GM12878 (cell line): Measurements from ENCODE around the gene P3H3. TPM values are rescaled to one million over a fixed set of nuclear protein-coding genes. Genes with fewer than 3 reads are reported as not detected.

Source experiments
- ATAC-seq: fragments of 200-7000 bp; cut with Tn5 transposase; 3 replicates; pipeline ENCODE4 v1.9.1; 2020; ENCODE audit warnings: mild to moderate bottlenecking, moderate library complexity
- BruUV-seq: library from RNA; stranded (reverse); fragments of 400-500 nt; replicated peaks from 2 replicates; lab custom pipeline; 2021; lab: Mats Ljungman, UMichigan
- CTCF ChIA-PET: fragments of 300-600 bp; sonication (Branson Sonifier 250); formaldehyde crosslinking; extraction: SDS; loops from one replicate; lab custom pipeline; 2021; ENCODE audit warnings: inconsistent platforms; lab: Yijun Ruan, JAX
- POLR2A ChIA-PET: fragments of 350-600 bp; formaldehyde crosslinking; extraction: SDS; loops from one replicate; lab custom pipeline; 2021; ENCODE audit warnings: inconsistent platforms; lab: Charles Lee
- RAD21 ChIA-PET: fragments of 300-600 bp; sonication (Branson Sonifier 250); formaldehyde crosslinking; loops from one replicate; lab custom pipeline; 2023; ENCODE audit warnings: antibody characterized with exemption; ENCODE audit not compliant: unreplicated experiment; lab: Charles Lee
- SMC1A ChIA-PET: fragments of 300-600 bp; sonication (Branson Sonifier 250); formaldehyde crosslinking; loops from one replicate; lab custom pipeline; 2023; ENCODE audit not compliant: unreplicated experiment, uncharacterized antibody; lab: Charles Lee
- DNase-seq: peaks from one replicate; pipeline ENCODE4 v3.0.0-alpha.2; 2011; ENCODE audit warnings: low read depth, low spot score
- FAIRE-seq: peaks from 3 replicates; lab custom pipeline; 2011; peaks lifted over from hg19 to GRCh38; lab: Jason Lieb, UNC
- H2AFZ ChIP-seq: 2 replicates; pipeline ENCODE4 v1.6.0; 2011; ENCODE audit warnings: low read depth, low read length, control low read depth; ENCODE audit not compliant: control insufficient read depth
- H3K27ac ChIP-seq: 2 replicates; pipeline ENCODE4 v1.5.1; 2011; ENCODE audit warnings: control low read depth; ENCODE audit not compliant: control insufficient read depth, insufficient read depth
- H3K27me3 ChIP-seq, 2 experiments: replicated peaks in 1 of 2; 2 replicates each; pipeline versions ENCODE4 v1.6.0 to v1.6.1; 2011; ENCODE audit warnings: low read length in 1 of 2; ENCODE audit not compliant: control insufficient read depth in 2 of 2, insufficient read depth in 2 of 2
- H3K36me3 ChIP-seq, 2 experiments: 2 replicates each; pipeline ENCODE4 v1.5.1; 2011; ENCODE audit warnings: low read length in 1 of 2; ENCODE audit not compliant: control insufficient read depth in 2 of 2, insufficient read depth in 2 of 2
- H3K4me1 ChIP-seq: 2 replicates; pipeline ENCODE4 v1.6.1; 2011; ENCODE audit warnings: mild to moderate bottlenecking, low read length, moderate library complexity, mixed read lengths; ENCODE audit not compliant: control insufficient read depth, insufficient read depth
- H3K4me2 ChIP-seq: 2 replicates; pipeline ENCODE4 v1.6.0; 2011; ENCODE audit warnings: control low read depth; ENCODE audit not compliant: control insufficient read depth, insufficient read depth
- H3K4me3 ChIP-seq: fragments of 200-600 bp; sonication (generic); 2 replicates; pipeline ENCODE4 v1.5.1; 2016
- H3K79me2 ChIP-seq: 2 replicates; pipeline ENCODE4 v1.6.0; 2011; ENCODE audit warnings: low read length; ENCODE audit not compliant: control insufficient read depth, insufficient read depth
- H3K9ac ChIP-seq: 2 replicates; pipeline ENCODE4 v1.8.0; 2011; ENCODE audit warnings: low read length, control low read depth, mixed read lengths; ENCODE audit not compliant: control insufficient read depth, insufficient read depth
- H3K9me3 ChIP-seq: replicated peaks from 3 replicates; pipeline ENCODE4 v1.5.1; 2011; ENCODE audit warnings: mild to moderate bottlenecking, low read length; ENCODE audit not compliant: control insufficient read depth, insufficient read depth
- H4K20me1 ChIP-seq: 2 replicates; pipeline ENCODE4 v1.6.0; 2011; ENCODE audit not compliant: control insufficient read depth, insufficient read depth
- BACH1 ChIP-seq: fragments of 450-650 bp; IDR thresholded peaks from 2 replicates; pipeline ENCODE4 v1.6.1; 2017; ENCODE audit warnings: mild to moderate bottlenecking, borderline replicate concordance
- CHD4 ChIP-seq: fragments of 200-600 bp; sonication (generic); IDR thresholded peaks from 2 replicates; pipeline ENCODE4 v1.6.1; 2016; ENCODE audit warnings: mild to moderate bottlenecking
- IRF4 ChIP-seq: IDR thresholded peaks from 2 replicates; pipeline ENCODE4 v1.6.1; 2011; ENCODE audit warnings: low read depth, low read length
- JUNB ChIP-seq: IDR thresholded peaks from 2 replicates; pipeline ENCODE4 v1.6.1; 2016; ENCODE audit warnings: antibody characterized with exemption, mild to moderate bottlenecking
- MEF2A ChIP-seq: IDR thresholded peaks from 2 replicates; pipeline ENCODE4 v1.6.1; 2011; ENCODE audit warnings: low read depth, mild to moderate bottlenecking, low read length, moderate library complexity; ENCODE audit not compliant: insufficient read depth
- MYB ChIP-seq: fragments of 150-350 bp; IDR thresholded peaks from 2 replicates; pipeline ENCODE4 v1.6.1; 2014; ENCODE audit warnings: mild to moderate bottlenecking, low read depth, low read length, borderline replicate concordance
- NFYB ChIP-seq: IDR thresholded peaks from 2 replicates; pipeline ENCODE4 v1.6.1; 2011; ENCODE audit warnings: low read depth, mild to moderate bottlenecking, low read length, improper control_type of control experiment, moderate library complexity; ENCODE audit not compliant: insufficient read depth
- TCF12 ChIP-seq: IDR thresholded peaks from 2 replicates; pipeline ENCODE4 v1.6.1; 2011; ENCODE audit warnings: low read depth, mild to moderate bottlenecking, low read length
- TCF3 ChIP-seq: IDR thresholded peaks from 2 replicates; pipeline ENCODE4 v1.6.1; 2012; ENCODE audit warnings: low read depth, mild to moderate bottlenecking, low read length, borderline replicate concordance; ENCODE audit not compliant: insufficient read depth
- YBX1 ChIP-seq: fragments of 450-650 bp; IDR thresholded peaks from 2 replicates; pipeline ENCODE4 v1.6.1; 2016; ENCODE audit warnings: antibody characterized with exemption
- YY1 ChIP-seq: IDR thresholded peaks from 2 replicates; pipeline ENCODE4 v1.6.1; 2011; ENCODE audit warnings: low read depth, mild to moderate bottlenecking, low read length
- ZNF384 ChIP-seq: IDR thresholded peaks from 2 replicates; pipeline ENCODE4 v1.6.1; 2012; ENCODE audit warnings: low read depth, mild to moderate bottlenecking, low read length, improper control_type of control experiment, borderline replicate concordance
- ZNF622 ChIP-seq: fragments of 450-650 bp; IDR thresholded peaks from 2 replicates; pipeline ENCODE4 v1.6.1; 2017; ENCODE audit warnings: mild to moderate bottlenecking, inconsistent platforms
- WGBS: methylation state at CpG from one replicate; pipeline ENCODE4 v1.1.6; 2016; ENCODE audit warnings: low lambda C conversion rate; ENCODE audit not compliant: insufficient replicate concordance, insufficient coverage; ENCODE audit errors: missing lambda C conversion rate; 5-methylcytosine and 5-hydroxymethylcytosine counted together
- in situ Hi-C: fragments of 300-500 bp; cut with MboI; formaldehyde crosslinking; loops from 9 replicates; pipeline ENCODE4 v1.14.3; 2018; ENCODE audit warnings: mixed read lengths
- intact Hi-C: fragments of 100-400 bp; cut with micrococcal nuclease; formaldehyde crosslinking; loops from one replicate; pipeline ENCODE4 v1.14.2; 2022; ENCODE audit not compliant: unreplicated experiment
- polyA plus RNA-seq, 11 experiments: library from polyadenylated mRNA; depleted of rRNA in 4 of 11; unstranded in 6 of 11; stranded (reverse) in 5 of 11; fragments of >200 nt; fragmentation: Nextera tagmentation in 4 of 11; fragmentation: Illumina TruSeq in 1 of 11; extraction: Ambion mirVana in 4 of 11; extraction: Trizol in 1 of 11; gene quantifications; 1 replicate in 1 of 11; 2 replicates in 10 of 11; pipeline versions ENCODE4 v1.2.1 to v1.2.3, GENCODE V29; 2011 to 2016; ENCODE audit warnings: inconsistent platforms in 2 of 11, missing spikeins in 2 of 11, low read depth in 1 of 11
- total RNA-seq, 4 experiments: library from RNA; depleted of rRNA in 3 of 4; stranded (reverse); fragments of >200 nt in 3 of 4; fragmentation: Illumina TruSeq in 1 of 4; extraction: Trizol in 1 of 4; gene quantifications; 2 replicates each; pipeline versions ENCODE4 v1.2.1 to v1.2.3, GENCODE V29; 2013 to 2021
- TF ChIP-seq, protein P1 (sequence below): fragments of 450-650 bp; conservative IDR thresholded peaks from 2 replicates; pipeline ENCODE4 v1.6.1; 2017; ENCODE audit warnings: mild to moderate bottlenecking, moderate library complexity
- TF ChIP-seq, protein P2 (sequence below): IDR thresholded peaks from 2 replicates; pipeline ENCODE4 v1.6.1; 2012; ENCODE audit warnings: low read depth, low read length, improper control_type of control experiment

The P3H3 gene
- total and polyA plus RNA-seq, 10 of the 15 experiments (the other 5 are each of a cell fraction or from before 2014, with no cell fraction given), result 0.03 to 0.21 (median 0.05) TPM; not detected in 7

DNA sequence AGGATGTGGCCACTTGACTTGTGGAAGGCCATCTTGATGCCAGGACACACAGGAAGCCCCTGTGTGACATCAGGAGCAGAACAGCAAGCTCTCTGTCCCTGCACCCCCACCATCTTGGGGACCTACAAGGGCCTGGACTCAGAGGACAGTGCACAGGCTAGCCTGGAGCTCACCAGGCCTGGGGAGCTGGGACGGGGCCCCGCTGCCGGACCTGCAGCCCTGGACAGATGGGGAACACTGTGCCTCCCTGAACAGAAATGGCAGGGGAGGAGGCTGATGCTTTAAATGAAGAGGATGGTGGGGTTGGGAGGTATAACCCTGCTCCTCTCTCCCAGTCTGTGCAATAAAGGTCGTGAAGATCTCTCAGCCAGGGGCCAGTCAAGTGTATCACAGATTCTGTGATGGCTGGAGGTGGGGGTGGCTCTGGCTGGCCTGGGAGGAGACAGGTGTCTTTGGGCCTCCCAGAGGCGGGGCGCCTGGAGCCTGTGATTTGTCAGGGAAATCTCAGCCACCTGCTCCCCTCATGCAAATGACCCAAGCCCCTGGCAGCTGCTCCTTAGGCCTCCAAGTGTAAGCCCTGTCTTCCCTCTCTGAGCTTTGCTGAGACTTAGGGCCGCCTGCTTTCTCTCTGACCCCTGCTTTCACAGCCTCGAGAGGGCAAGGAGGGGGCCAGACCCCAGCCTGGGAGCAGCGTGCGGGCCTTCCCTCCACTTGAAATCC lies 11.4 kb downstream of the P3H3 start:
- 23% methylated on average over 10 of the region's 10 CpGs for WGBS
- SMC1A ChIA-PET, result interaction anchor here (1.0 to 5.1 kb wide), 4 partner anchors 11 to 86 kb away, joined by 3 to 22 read pairs (median 4); partner anchors contain the start of genes CDCA3, MLF2 and USP5
- peak; percentile 82 for ATAC-seq

More for the DNA sequence above, 11.4 kb downstream of the P3H3 start:
- DNase-seq, result no peak
- Histone ChIP-seq H3K79me2 (no peaks in the 10 kb centered on the region), H4K20me1 (no peaks in the 10 kb centered on the region), H3K4me1 (peaks cover 10% of the 10 kb centered on the region), H3K9ac (peak overlapping the region; percentile 34; the same call in 1 of the 2 replicates), H3K4me2 (peak overlapping the region; percentile 65), H3K27ac (no peak overlapping the region; the same call in 1 of the 2 replicates)
- RAD21 ChIA-PET, result interaction anchor here (0.9 to 2.3 kb wide), 4 partner anchors 9 to 86 kb away, joined by 3 to 12 read pairs (median 7); partner anchors contain the start of genes CDCA3 and MLF2
- TF ChIP-seq IRF4 (no peak), ZNF384 (no peak), BACH1 (no peak), ZNF622 (no peak), YBX1 (no peak), TCF12 (0 out of 2 replicates have a peak, but pooled peaks have one; percentile 52), TCF3 (0 out of 2 replicates have a peak, but pooled peaks have one; percentile 56), YY1 (0 out of 2 replicates have a peak, but pooled peaks have one; percentile 15), MYB (no peak), JUNB (no peak), MEF2A (no peak), NFYB (peak; percentile 29; the same call in 1 of the 2 replicates), CHD4 (no peak)
- TF ChIP-seq, protein P1, sequence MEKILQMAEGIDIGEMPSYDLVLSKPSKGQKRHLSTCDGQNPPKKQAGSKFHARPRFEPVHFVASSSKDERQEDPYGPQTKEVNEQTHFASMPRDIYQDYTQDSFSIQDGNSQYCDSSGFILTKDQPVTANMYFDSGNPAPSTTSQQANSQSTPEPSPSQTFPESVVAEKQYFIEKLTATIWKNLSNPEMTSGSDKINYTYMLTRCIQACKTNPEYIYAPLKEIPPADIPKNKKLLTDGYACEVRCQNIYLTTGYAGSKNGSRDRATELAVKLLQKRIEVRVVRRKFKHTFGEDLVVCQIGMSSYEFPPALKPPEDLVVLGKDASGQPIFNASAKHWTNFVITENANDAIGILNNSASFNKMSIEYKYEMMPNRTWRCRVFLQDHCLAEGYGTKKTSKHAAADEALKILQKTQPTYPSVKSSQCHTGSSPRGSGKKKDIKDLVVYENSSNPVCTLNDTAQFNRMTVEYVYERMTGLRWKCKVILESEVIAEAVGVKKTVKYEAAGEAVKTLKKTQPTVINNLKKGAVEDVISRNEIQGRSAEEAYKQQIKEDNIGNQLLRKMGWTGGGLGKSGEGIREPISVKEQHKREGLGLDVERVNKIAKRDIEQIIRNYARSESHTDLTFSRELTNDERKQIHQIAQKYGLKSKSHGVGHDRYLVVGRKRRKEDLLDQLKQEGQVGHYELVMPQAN, result no peak
- TF ChIP-seq, protein P2, sequence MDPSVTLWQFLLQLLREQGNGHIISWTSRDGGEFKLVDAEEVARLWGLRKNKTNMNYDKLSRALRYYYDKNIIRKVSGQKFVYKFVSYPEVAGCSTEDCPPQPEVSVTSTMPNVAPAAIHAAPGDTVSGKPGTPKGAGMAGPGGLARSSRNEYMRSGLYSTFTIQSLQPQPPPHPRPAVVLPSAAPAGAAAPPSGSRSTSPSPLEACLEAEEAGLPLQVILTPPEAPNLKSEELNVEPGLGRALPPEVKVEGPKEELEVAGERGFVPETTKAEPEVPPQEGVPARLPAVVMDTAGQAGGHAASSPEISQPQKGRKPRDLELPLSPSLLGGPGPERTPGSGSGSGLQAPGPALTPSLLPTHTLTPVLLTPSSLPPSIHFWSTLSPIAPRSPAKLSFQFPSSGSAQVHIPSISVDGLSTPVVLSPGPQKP, result no peak
- TF ChIP-seq, all 136 proteins: peak for 4
- BruUV-seq, result no TSS peak
- Histone ChIP-seq H3K9me3 (no peaks in the 10 kb centered on the region), H3K4me3 (no peak overlapping the region), H3K27me3 (no peaks in the 10 kb centered on the region), H3K36me3 (no peaks in the 10 kb centered on the region), H2AFZ (peak overlapping the region; percentile 40)
- in situ Hi-C loops (no loop called here), intact Hi-C loops (no loop called here)
- CTCF ChIA-PET, result interaction anchor here (0.6 to 1.8 kb wide), 10 partner anchors 9 to 286 kb away, joined by 3 to 6 read pairs (median 4); partner anchors contain the start of genes MLF2 and SPSB2
- peak; percentile 85 for FAIRE-seq
- POLR2A ChIA-PET, result interaction anchor here (0.8 to 1.6 kb wide), 6 partner anchors 9 to 33 kb away, joined by 3 to 7 read pairs (median 4); partner anchors contain the start of genes CDCA3 and SPSB2
